RWPE1 (cell line): ENCODE results near the gene COX5A.

Experiments
- CTCF ChIA-PET: fragments of 350-600 bp; sonication (Branson Sonifier 250); formaldehyde crosslinking; extraction: SDS; loops from one replicate; lab custom pipeline; 2021; lab: Yijun Ruan, JAX
- POLR2A ChIA-PET: fragments of 400-600 bp; formaldehyde crosslinking; extraction: SDS; loops from one replicate; lab custom pipeline; 2020; ENCODE audit warnings: antibody characterized with exemption; ENCODE audit not compliant: low non-redundant PET; lab: Yijun Ruan, JAX
- DNase-seq: peaks from one replicate; pipeline ENCODE4 v3.0.0; 2012; ENCODE audit warnings: low spot score
- H3K27ac ChIP-seq: fragments of 450-650 bp; 2 replicates; pipeline ENCODE4 v1.5.1; 2017
- CTCF ChIP-seq: fragments of 450-650 bp; conservative IDR thresholded peaks from 2 replicates; pipeline ENCODE4 v1.5.1; 2017; ENCODE audit warnings: low read depth, mild to moderate bottlenecking

Gene COX5A

DNA sequence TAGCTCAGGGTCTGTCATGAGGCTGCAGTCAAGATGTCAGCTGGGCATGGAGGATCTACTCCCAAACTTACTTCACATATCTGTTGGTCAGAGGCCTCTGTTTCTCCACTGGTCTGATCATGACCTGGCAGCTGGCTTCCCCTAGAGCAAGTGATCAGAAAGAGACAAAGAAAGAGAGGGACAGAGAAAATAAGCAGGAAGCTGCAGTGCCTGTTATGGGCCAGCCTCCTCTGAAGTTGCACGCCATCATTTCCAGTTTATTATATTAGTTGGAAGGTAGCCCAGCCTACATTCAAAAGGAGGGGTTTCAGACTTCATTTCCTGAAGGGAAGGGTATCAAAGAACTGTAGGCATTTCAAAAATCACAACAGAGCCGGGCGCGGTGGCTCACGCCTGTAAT, 23.7 kb upstream of the COX5A start:
- TF ChIP-seq CTCF, result no peak

DNA sequence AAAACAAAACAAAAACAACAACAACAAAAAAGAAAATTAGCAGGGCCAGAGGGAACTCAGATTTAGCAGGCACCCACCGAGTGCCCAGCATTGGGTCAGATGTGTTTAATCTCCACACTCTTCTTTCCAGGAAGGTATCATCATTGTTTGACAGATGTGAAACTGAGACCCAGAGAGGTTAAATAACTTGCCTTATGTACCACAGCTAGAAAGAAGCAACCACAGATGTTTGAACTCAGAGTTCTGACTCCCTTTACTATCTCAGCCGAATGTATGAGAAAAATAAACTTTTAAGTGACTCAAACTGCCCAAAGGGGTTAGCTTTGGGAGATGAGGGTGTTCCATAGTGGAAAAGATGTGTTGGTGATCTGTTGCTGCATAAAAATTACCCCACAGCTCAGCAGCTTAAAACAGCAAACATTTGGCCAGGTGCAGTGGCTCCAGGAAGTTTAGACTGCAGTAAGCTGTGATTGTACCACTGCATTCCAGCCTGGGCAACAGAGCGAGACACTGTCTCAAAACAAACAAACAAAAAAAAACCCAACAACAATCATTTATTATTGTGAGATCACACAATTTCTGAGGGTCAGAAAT, 23.2 kb upstream of the COX5A start:
- no peak overlapping the region for H3K27ac ChIP-seq
- POLR2A ChIA-PET, result interaction anchor here (0.6 kb wide), 1 partner anchor 35 kb away, joined by 3 read pairs; no protein-coding TSS in a partner anchor

More for the DNA sequence above, 23.7 kb upstream of the COX5A start:
- DNase-seq, result no peak
- H3K27ac ChIP-seq, result no peak overlapping the region
- ChIA-PET POLR2A (interaction anchor here (0.6 kb wide), 1 partner anchor 13 kb away, joined by 3 read pairs; no protein-coding TSS in a partner anchor), CTCF (interaction anchor here (0.6 kb wide), 1 partner anchor 326 kb away, joined by 3 read pairs; no protein-coding TSS in a partner anchor)

GRCh38 chr15:74960286-74960685, 22.4 kb upstream of the COX5A start:
- CTCF ChIA-PET, result interaction anchor here (1.2 kb wide), 1 partner anchor 9 kb away, joined by 3 read pairs; no protein-coding TSS in a partner anchor
- H3K27ac ChIP-seq, result no peak overlapping the region

More for the DNA sequence above, 23.2 kb upstream of the COX5A start:
- no peak for TF ChIP-seq CTCF
- CTCF ChIA-PET, result interaction anchor here (0.6 to 1.2 kb wide), 2 partner anchors 10 to 326 kb away, joined by 3 read pairs; no protein-coding TSS in a partner anchor
- no peak for DNase-seq

DNA sequence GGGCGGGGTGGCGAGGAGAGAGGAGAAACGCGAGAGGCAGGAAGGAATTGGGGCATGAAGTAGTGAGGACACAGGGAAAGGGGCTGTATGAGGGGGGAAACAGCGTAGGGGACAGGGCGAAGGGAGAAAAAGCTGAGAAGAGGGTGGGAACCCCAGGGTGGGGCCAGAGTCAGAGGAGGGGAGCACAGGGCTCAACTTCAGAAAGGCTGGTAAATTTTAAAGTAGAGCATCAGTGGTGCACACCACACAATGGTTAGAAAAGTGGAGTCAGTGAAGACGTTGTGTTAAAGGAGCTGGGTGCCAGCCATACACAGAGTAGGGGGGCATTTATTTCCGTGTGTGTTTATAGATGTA, 21.7 kb upstream of the COX5A start:
- ChIA-PET POLR2A (no interaction called here), CTCF (interaction anchor here (1.2 kb wide), 1 partner anchor 9 kb away, joined by 3 read pairs; no protein-coding TSS in a partner anchor)
- TF ChIP-seq CTCF, result no peak
- H3K27ac ChIP-seq, result no peak overlapping the region
- no peak for DNase-seq

More at GRCh38 chr15:74960286-74960685, 22.4 kb upstream of the COX5A start:
- POLR2A ChIA-PET, result no interaction called here
- DNase-seq, result no peak
- TF ChIP-seq CTCF, result no peak

DNA sequence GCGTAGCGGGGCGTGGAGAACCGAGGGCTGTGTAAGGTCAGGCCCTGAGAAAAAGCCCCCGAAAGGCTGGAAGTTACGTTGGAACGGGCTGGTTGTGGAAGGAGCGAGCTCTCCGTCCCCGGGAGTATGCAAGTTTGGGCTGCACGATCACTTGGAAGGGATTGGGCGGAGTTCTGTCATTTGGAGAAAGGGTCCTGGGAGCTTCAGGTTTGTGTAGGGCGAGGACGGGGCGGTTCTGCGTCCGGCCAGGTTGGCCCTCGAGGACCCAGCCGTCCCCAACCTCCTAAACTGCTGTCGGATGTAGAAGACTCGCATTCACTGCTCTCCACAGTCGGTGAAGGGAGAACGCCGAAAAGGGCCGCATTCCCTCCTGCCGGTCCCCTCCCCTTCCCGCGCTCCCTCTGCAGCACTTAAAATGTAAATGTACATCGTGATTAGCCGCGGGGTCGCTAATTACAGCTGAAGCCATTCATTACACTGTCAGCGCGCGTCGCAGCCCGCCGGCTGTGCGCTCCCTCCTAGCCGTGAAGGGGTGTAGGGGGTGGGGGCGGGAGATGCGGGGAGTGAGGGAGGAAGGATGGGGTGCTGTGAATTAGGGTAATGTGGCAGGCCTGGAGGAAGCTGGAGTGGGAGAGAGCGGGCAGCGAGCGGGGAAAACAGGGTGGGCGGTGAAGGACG, 21.2 kb upstream of the COX5A start:
- no peak overlapping the region for H3K27ac ChIP-seq
- ChIA-PET POLR2A (no interaction called here), CTCF (interaction anchor here (1.0 kb wide), 1 partner anchor 29 kb away, joined by 3 read pairs; no protein-coding TSS in a partner anchor)
- no peak for DNase-seq
- TF ChIP-seq CTCF, result no peak

GRCh38 chr15:74958320-74958907, 20.5 kb upstream of the COX5A start:
- H3K27ac ChIP-seq, result no peak overlapping the region
- no peak for DNase-seq
- no peak for TF ChIP-seq CTCF
- POLR2A ChIA-PET, result no interaction called here
- CTCF ChIA-PET, result interaction anchor here (0.5 to 1.0 kb wide), 2 partner anchors 29 to 779 kb away, joined by 3 read pairs; no protein-coding TSS in a partner anchor
